ENCODE measurements around the gene EGFL8. TPM values are rescaled to one million over a fixed set of nuclear protein-coding genes. Genes with fewer than 3 reads are reported as not detected.
A peak's percentile ranks its signal among the peaks of the same experiment; 100 is the strongest.

Gene EGFL8
- total and polyA plus RNA-seq, 2 donors (not counting 3 experiments of a cell fraction or from before 2014, with no cell fraction given): 9.0 to 12.6 TPM

GRCh38 chr6:32154514-32155161 is 9.8 kb upstream of the EGFL8 start:
- Histone ChIP-seq H3K4me2 (ENCODE audit: insufficient read depth, low read length) (peak overlapping the region; percentile 40), H3K36me3 (ENCODE audit: control insufficient read depth in 2 of 2, extremely low read depth in 1 of 2, insufficient read depth in 2 of 2, low read length in 2 of 2) (peaks cover 0 to 7% of the 10 kb centered on the region in 2 experiments), H2AFZ (ENCODE audit: low read depth, low read length) (peak overlapping the region; percentile 76), H3K9me3 (replicated peaks; ENCODE audit: control insufficient read depth, insufficient read depth, low read length) (no peaks in the 10 kb centered on the region), H3K27ac (ENCODE audit: insufficient read depth, low read depth, low read length) (peak overlapping the region; percentile 51), H3K9ac (replicated peaks; ENCODE audit: extremely low read depth, insufficient read depth, low read length) (peak overlapping the region; percentile 64), H4K20me1 (replicated peaks; ENCODE audit: control insufficient read depth, extremely low read depth, insufficient read depth, low read length) (no peaks in the 10 kb centered on the region), H3K79me2 (ENCODE audit: control insufficient read depth, insufficient read depth, low read length) (peaks cover 4% of the 10 kb centered on the region), H3K9me1 (replicated peaks; ENCODE audit: control insufficient read depth, extremely low read depth, insufficient read depth, low read length) (no peaks in the 10 kb centered on the region), H3K4me1 (ENCODE audit: control insufficient read depth, extremely low read depth, insufficient read depth, low read length) (peaks cover 21% of the 10 kb centered on the region), H3K4me3 (replicated peaks in 1 of 3; ENCODE audit: insufficient read depth in 1 of 3, low read depth in 1 of 3, low read length in 3 of 3) (peak overlapping the region; percentile 41 to 71 (median 60)), H3K27me3 (ENCODE audit: control insufficient read depth in 2 of 2, insufficient read depth in 2 of 2, low read length in 2 of 2) (peaks cover 4 to 5% of the 10 kb centered on the region in 2 experiments)
- dilution Hi-C loops (cut with MboI; ENCODE audit: extremely low pct_ligation_motif_present, low sequenced_read_pairs) (no loop called here), intact Hi-C loops (cut with micrococcal nuclease) (loop anchor here (1.0 kb wide), 4 partner anchors 22 to 41 kb away; partner anchors contain the start of genes AGPAT1 and FKBPL)
- CTCF ChIA-PET: interaction anchor here (1.0 to 1.2 kb wide), 3 partner anchors 15 to 41 kb away, joined by 3 to 7 read pairs (median 3); no protein-coding TSS in a partner anchor
- BruUV-seq (replicated peaks): no TSS peak
- DNase-seq (ENCODE audit: low read depth, low spot score): peak; percentile 68
- FAIRE-seq: peak; percentile 24
- TF ChIP-seq CTCF (IDR thresholded peaks at IDR 0.05; ENCODE audit: extremely low read depth in 1 of 2, insufficient read depth in 1 of 2, low read depth in 1 of 2, low read length in 2 of 2) (peak; percentile 17 to 34), FOS (IDR thresholded peaks at IDR 0.05; ENCODE audit: borderline replicate concordance, insufficient read depth, low read length) (no peak), MYC (IDR thresholded peaks at IDR 0.05; ENCODE audit: low read depth, low read length) (no peak)
- POLR2A ChIA-PET: no interaction called here

GRCh38 chr6:32156891-32157290 is 7.5 kb upstream of the EGFL8 start:
- peaks cover 0 to 4% of the 10 kb centered on the region in 2 experiments for H3K27me3 ChIP-seq (ENCODE audit: control insufficient read depth in 2 of 2, insufficient read depth in 2 of 2, low read length in 2 of 2)
- intact Hi-C loops (cut with micrococcal nuclease): no loop called here
- BruUV-seq (replicated peaks): no TSS peak
- ChIA-PET CTCF (no interaction called here), POLR2A (no interaction called here)
- H3K36me3 ChIP-seq (ENCODE audit: control insufficient read depth in 2 of 2, extremely low read depth in 1 of 2, insufficient read depth in 2 of 2, low read length in 2 of 2): peaks cover 0 to 7% of the 10 kb centered on the region in 2 experiments
- no peak overlapping the region for H3K27ac ChIP-seq (ENCODE audit: insufficient read depth, low read depth, low read length)
- no peaks in the 10 kb centered on the region for H3K9me1 ChIP-seq (replicated peaks; ENCODE audit: control insufficient read depth, extremely low read depth, insufficient read depth, low read length)
- peaks cover 21% of the 10 kb centered on the region for H3K4me1 ChIP-seq (ENCODE audit: control insufficient read depth, extremely low read depth, insufficient read depth, low read length)
- no peaks in the 10 kb centered on the region for H4K20me1 ChIP-seq (replicated peaks; ENCODE audit: control insufficient read depth, extremely low read depth, insufficient read depth, low read length)
- no peaks in the 10 kb centered on the region for H3K9me3 ChIP-seq (replicated peaks; ENCODE audit: control insufficient read depth, insufficient read depth, low read length)
- peaks cover 4% of the 10 kb centered on the region for H3K79me2 ChIP-seq (ENCODE audit: control insufficient read depth, insufficient read depth, low read length)
- H2AFZ ChIP-seq (ENCODE audit: low read depth, low read length): no peak overlapping the region
- dilution Hi-C loops (cut with MboI; ENCODE audit: extremely low pct_ligation_motif_present, low sequenced_read_pairs): no loop called here
- H3K4me3 ChIP-seq (replicated peaks in 1 of 3; ENCODE audit: insufficient read depth in 1 of 3, low read depth in 1 of 3, low read length in 3 of 3): no peak overlapping the region
- FAIRE-seq: no peak
- no peak overlapping the region for H3K4me2 ChIP-seq (ENCODE audit: insufficient read depth, low read length)
- H3K9ac ChIP-seq (replicated peaks; ENCODE audit: extremely low read depth, insufficient read depth, low read length): no peak overlapping the region
- no peak for DNase-seq (ENCODE audit: low read depth, low spot score)
- TF ChIP-seq MAX (IDR thresholded peaks at IDR 0.05; ENCODE audit: insufficient read depth, insufficient read length): no peak
- no peak for TF ChIP-seq JUN (IDR thresholded peaks at IDR 0.05; ENCODE audit: borderline replicate concordance, insufficient read depth, insufficient read length, low read depth)
- no peak for TF ChIP-seq GATA2 (IDR thresholded peaks at IDR 0.05; ENCODE audit: insufficient read depth, insufficient read length, low read depth, low read length)
- TF ChIP-seq EZH2 (IDR thresholded peaks at IDR 0.05; ENCODE audit: borderline replicate concordance, low read depth, low read length, severe bottlenecking): no peak

Data from endothelial cell of umbilical vein (primary cell).